ENCODE data around the gene OR8J3. TPM values are rescaled to one million over a fixed set of nuclear protein-coding genes. Genes with fewer than 3 reads are reported as not detected.

The OR8J3 gene
- total RNA-seq, 4 donors from 2014 or later, result not detected

GRCh38 chr11:56152333-56152732, 12.3 kb upstream of the OR8J3 start:
- no peak for TF ChIP-seq CTCF (IDR thresholded peaks at IDR 0.05; ENCODE audit: low read depth)

- TF ChIP-seq CTCF (IDR thresholded peaks at IDR 0.05; ENCODE audit: low read depth), result no peak
Measured at GRCh38 chr11:56151376-56151775, 11.4 kb upstream of the OR8J3 start.

- TF ChIP-seq CTCF (IDR thresholded peaks at IDR 0.05; ENCODE audit: low read depth), result no peak
Measured at GRCh38 chr11:56122073-56122472, 17.9 kb downstream of the OR8J3 start, which contains the start of gene OR8H3. TSS of gene OR8H3 (plus strand) at chr11:56122373. CDS start at chr11:56122373, 0 bp downstream.

- no peak for TF ChIP-seq CTCF (IDR thresholded peaks at IDR 0.05; ENCODE audit: low read depth)
Measured at GRCh38 chr11:56103210-56103737, 36.7 kb downstream of the OR8J3 start, which contains the start of gene OR8H2. TSS of gene OR8H2 (plus strand) at chr11:56103687. CDS start at chr11:56105043, 1,356 bp downstream.

GRCh38 chr11:56093008-56093407, 47.0 kb downstream of the OR8J3 start, which contains the start of gene OR8I2:
TSS of gene OR8I2 (plus strand) at chr11:56093308. CDS start at chr11:56093308, 0 bp downstream.
- no peak for TF ChIP-seq CTCF (IDR thresholded peaks at IDR 0.05; ENCODE audit: low read depth)

- TF ChIP-seq CTCF (IDR thresholded peaks at IDR 0.05; ENCODE audit: low read depth), result no peak
Measured at GRCh38 chr11:56089697-56090096, 50.3 kb downstream of the OR8J3 start.

Small RNA genes within 50 kb of the gene (small RNA-seq; reads per million reads assigned to genes)
- not detected for gene OR8I4P

Other genes starting within 250 kb of the OR8J3 start
- not detected for gene OR5W2, start 225.6 kb downstream of the OR8J3 start, total RNA-seq
- not detected for gene OR5I1, start 203.8 kb downstream of the OR8J3 start, total RNA-seq
- gene OR10AG1, start 170.3 kb downstream of the OR8J3 start, total RNA-seq, result not detected
- not detected for gene OR5F1, start 145.6 kb downstream of the OR8J3 start, total RNA-seq
- gene OR5AS1, start 112.5 kb downstream of the OR8J3 start, total RNA-seq, result not detected
- gene OR8I2, start 46.9 kb downstream of the OR8J3 start, total RNA-seq, result not detected
- not detected for gene OR8H2, start 36.5 kb downstream of the OR8J3 start, total RNA-seq
- not detected for gene OR8H3, start 17.8 kb downstream of the OR8J3 start, total RNA-seq
- gene OR8K5, start 20.1 kb upstream of the OR8J3 start, total RNA-seq, result not detected
- gene OR5J2, start 36.4 kb upstream of the OR8J3 start, total RNA-seq, result not detected
- gene OR5T2, start 94.1 kb upstream of the OR8J3 start, total RNA-seq, result not detected
- gene OR5T3, start 112.1 kb upstream of the OR8J3 start, total RNA-seq, result not detected
- not detected for gene OR5T1, start 134.0 kb upstream of the OR8J3 start, total RNA-seq
- not detected for gene OR8H1, start 152.1 kb upstream of the OR8J3 start, total RNA-seq
- not detected for gene OR8K3, start 174.9 kb upstream of the OR8J3 start, total RNA-seq
- gene OR8K1, start 205.8 kb upstream of the OR8J3 start, total RNA-seq, result not detected
- gene OR8J1, start 214.1 kb upstream of the OR8J3 start, total RNA-seq, result not detected
- not detected for gene OR8U1, start 235.4 kb upstream of the OR8J3 start, total RNA-seq

Data from subcutaneous adipose tissue (tissue), 4 donors.